Type B pancreatic cell (in vitro differentiated cells): Measurements from ENCODE around the gene ZIC1. TPM values are rescaled to one million over a fixed set of nuclear protein-coding genes. Genes with fewer than 3 reads are reported as not detected.
A peak's percentile ranks its signal among the peaks of the same experiment; 100 is the strongest.

Experiments used
- DNase-seq: peaks from one replicate; pipeline ENCODE4 v3.0.0; 2021; ENCODE audit warnings: mixed read lengths; ENCODE audit not compliant: unreplicated experiment; ENCODE audit errors: extremely low spot score
- H3K27ac Mint-ChIP-seq: 2 replicates; pipeline ENCODE4 v1.8.0; 2021; ENCODE audit warnings: mild to moderate bottlenecking, mixed read lengths
- H3K27me3 Mint-ChIP-seq: 2 replicates; pipeline ENCODE4 v1.8.0; 2021; ENCODE audit warnings: mixed read lengths
- H3K36me3 Mint-ChIP-seq: 2 replicates; pipeline ENCODE4 v1.8.0; 2021; ENCODE audit warnings: mixed read lengths
- H3K4me1 Mint-ChIP-seq: one replicate; pipeline ENCODE4 v1.8.0; 2021; ENCODE audit warnings: mixed read lengths; ENCODE audit not compliant: unreplicated experiment
- H3K4me3 Mint-ChIP-seq: 2 replicates; pipeline ENCODE4 v1.8.0; 2021; ENCODE audit warnings: mild to moderate bottlenecking, mixed read lengths
- H3K9me3 Mint-ChIP-seq: 2 replicates; pipeline ENCODE4 v1.8.0; 2021; ENCODE audit warnings: mixed read lengths
- CTCF ChIP-seq: fragments of 200-600 bp; sonication (generic); conservative IDR thresholded peaks from 2 replicates; pipeline ENCODE4 v1.5.0; 2021; ENCODE audit warnings: antibody characterized with exemption, mild to moderate bottlenecking
- total RNA-seq: library from RNA; stranded (reverse); gene quantifications from 2 replicates; pipeline ENCODE4 v1.2.1, GENCODE V29; 2021; ENCODE audit warnings: low replicate concordance

ZIC1 gene
- total RNA-seq, 1 donor from 2014 or later, result 184 TPM

- Mint-ChIP-seq H3K4me1 (peaks cover 44% of the 10 kb centered on the region), H3K27ac (peak overlapping the region; percentile 87), H3K27me3 (peaks cover 99% of the 10 kb centered on the region)
Observed at GRCh38 chr3:147387885-147388699, 21.1 kb upstream of the ZIC1 start.

GRCh38 chr3:147388700-147389580 lies 20.2 kb upstream of the ZIC1 start:
- DNase-seq, result no peak
- TF ChIP-seq CTCF, result no peak
- peaks cover 44% of the 10 kb centered on the region for H3K4me1 Mint-ChIP-seq
- peak overlapping the region; percentile 87 for H3K27ac Mint-ChIP-seq
- H3K36me3 Mint-ChIP-seq, result peaks cover 8% of the 10 kb centered on the region
- H3K27me3 Mint-ChIP-seq, result peaks cover 98% of the 10 kb centered on the region
- peak overlapping the region; percentile 78 for H3K4me3 Mint-ChIP-seq
- H3K9me3 Mint-ChIP-seq, result no peaks in the 10 kb centered on the region

More at GRCh38 chr3:147387885-147388699, 21.1 kb upstream of the ZIC1 start:
- DNase-seq, result no peak
- H3K36me3 Mint-ChIP-seq, result peaks cover 8% of the 10 kb centered on the region
- TF ChIP-seq CTCF, result no peak
- peak overlapping the region; percentile 78 for H3K4me3 Mint-ChIP-seq
- H3K9me3 Mint-ChIP-seq, result no peaks in the 10 kb centered on the region

- TF ChIP-seq CTCF, result no peak
- H3K27me3 Mint-ChIP-seq, result peaks cover 98% of the 10 kb centered on the region
- H3K9me3 Mint-ChIP-seq, result no peaks in the 10 kb centered on the region
- H3K4me3 Mint-ChIP-seq, result peak overlapping the region; percentile 78
- H3K36me3 Mint-ChIP-seq, result peaks cover 8% of the 10 kb centered on the region
- peak overlapping the region; percentile 87 for H3K27ac Mint-ChIP-seq
- DNase-seq, result no peak
- H3K4me1 Mint-ChIP-seq, result peaks cover 44% of the 10 kb centered on the region
Observed at GRCh38 chr3:147389717-147390116, 19.4 kb upstream of the ZIC1 start.

- H3K4me1 Mint-ChIP-seq, result peaks cover 39% of the 10 kb centered on the region
- H3K4me3 Mint-ChIP-seq, result peak overlapping the region; percentile 89
- no peak for DNase-seq
- no peak for TF ChIP-seq CTCF
- peaks cover 14% of the 10 kb centered on the region for H3K36me3 Mint-ChIP-seq
- peaks cover 98% of the 10 kb centered on the region for H3K27me3 Mint-ChIP-seq
- H3K27ac Mint-ChIP-seq, result peak overlapping the region; percentile 76
- H3K9me3 Mint-ChIP-seq, result no peaks in the 10 kb centered on the region
Observed at GRCh38 chr3:147390589-147391569, 18.3 kb upstream of the ZIC1 start.
